GM19025 (cell line): ENCODE results near the gene FKBP10.
"Not testable (repeated sequence)": the region's sequence is repeated elsewhere in the genome, so short reads cannot be mapped to it uniquely, and the experiment has no call there.

ENCODE experiments used
- ATAC-seq: cut with Tn5 transposase; IDR thresholded peaks from one replicate; pipeline ENCODE4 v1.9.1; 2021; ENCODE audit warnings: mild to moderate bottlenecking, low read depth, moderate library complexity; ENCODE audit not compliant: unreplicated experiment

Gene FKBP10

DNA sequence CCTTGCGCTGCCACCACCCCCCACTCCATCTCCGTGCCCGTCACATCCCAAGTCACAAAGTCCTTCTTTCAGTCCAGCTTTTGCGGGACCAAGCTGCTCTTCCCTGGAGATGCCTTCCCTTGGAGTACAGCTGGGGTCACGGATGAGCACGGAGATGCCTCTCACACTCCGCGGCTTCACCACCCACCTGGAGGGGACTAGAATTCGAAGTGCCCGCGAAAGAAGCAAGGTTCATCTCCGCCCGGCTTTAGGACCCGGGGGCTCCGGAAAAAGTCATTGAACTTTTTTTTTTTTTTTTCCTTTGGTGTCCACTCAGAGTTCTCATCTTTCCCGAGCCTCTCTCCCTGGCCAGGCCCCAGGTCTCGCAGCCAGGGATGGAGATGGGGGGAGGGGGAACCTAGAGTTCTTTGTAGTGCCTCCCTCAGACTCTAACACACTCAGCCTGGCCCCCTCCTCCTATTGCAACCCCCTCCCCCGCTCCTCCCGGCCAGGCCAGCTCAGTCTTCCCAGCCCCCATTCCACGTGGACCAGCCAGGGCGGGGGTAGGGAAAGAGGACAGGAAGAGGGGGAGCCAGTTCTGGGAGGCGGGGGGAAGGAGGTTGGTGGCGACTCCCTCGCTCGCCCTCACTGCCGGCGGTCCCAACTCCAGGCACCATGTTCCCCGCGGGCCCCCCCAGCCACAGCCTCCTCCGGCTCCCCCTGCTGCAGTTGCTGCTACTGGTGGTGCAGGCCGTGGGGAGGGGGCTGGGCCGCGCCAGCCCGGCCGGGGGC, at the start of gene FKBP10:
TSS of gene FKBP10 (plus strand) at position 624 of the 771 bp plus-strand sequence. CDS start at position 655, 31 bp downstream.
- ATAC-seq, result no peak

DNA sequence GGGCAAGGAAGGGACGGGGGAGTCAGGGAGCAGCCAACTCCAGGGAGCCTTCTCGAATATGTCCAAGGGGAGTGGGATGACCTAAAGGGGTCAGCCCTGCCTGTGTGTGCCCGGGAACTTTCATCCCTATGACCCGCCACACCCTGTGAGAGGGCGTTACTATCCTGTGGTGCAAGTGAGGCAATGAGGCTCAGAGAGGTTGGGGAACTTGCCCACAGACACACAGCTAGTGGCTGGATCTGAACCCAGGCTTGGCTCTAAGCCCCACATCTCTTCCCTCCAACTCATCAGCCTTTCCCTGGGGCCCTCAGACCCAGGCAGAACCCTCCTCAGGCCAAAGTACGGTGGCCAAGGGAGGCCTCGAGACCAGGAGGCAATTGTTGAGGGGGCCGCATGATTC, 49.5 kb upstream of the FKBP10 start:
- no peak for ATAC-seq

DNA sequence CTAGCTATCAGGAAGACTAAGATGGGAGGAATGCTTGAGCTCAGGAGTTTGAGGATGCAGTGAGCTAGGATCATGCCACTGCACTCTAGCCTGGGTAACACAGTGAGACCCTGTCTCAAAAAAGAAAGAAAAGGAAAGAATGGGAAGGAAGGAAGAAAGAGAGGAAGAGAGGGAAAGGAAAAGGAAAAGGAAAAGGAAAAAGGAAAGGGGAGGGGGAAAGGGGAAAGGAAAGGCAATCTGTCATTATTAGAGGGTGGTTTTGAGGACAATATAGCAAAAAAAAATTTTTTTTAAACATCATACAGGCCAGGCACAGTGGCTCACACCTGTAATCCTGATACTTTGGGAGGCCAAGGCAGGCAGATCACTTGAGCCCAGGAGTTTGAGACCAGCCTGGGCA, 46.7 kb upstream of the FKBP10 start:
- no peak for ATAC-seq

GRCh38 chr17:41767324-41768042, 45.3 kb upstream of the FKBP10 start:
- ATAC-seq, result no peak

DNA sequence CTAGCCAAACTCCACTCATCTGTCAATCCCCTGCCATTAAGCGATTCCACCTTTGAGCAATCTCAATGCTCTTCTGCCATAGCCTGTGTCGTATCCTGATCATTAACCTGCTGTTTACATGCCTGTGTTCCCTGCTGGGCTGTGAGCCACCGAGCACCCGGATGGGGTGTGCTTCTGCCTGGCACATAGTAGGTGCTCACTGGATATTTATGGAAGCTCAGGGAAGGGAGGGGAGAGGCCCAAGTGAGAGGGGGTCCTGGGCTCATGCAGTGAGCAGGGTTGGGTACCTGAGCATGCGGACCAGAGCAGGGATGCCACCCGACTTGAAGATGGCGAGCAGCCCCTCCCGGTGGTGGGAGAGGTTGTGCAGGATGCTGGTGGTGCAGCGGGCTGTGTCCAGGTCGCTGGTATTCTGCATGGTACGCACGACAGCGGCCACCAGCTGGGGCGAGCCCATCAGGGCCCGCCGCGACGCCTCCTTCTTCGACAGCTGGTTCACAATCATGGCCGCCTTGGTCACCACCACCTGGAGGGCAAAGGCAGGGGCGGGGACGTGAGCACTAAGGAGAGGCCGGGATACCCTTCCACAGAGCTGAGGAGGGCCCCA, 44.0 kb upstream of the FKBP10 start:
- ATAC-seq, result no peak

DNA sequence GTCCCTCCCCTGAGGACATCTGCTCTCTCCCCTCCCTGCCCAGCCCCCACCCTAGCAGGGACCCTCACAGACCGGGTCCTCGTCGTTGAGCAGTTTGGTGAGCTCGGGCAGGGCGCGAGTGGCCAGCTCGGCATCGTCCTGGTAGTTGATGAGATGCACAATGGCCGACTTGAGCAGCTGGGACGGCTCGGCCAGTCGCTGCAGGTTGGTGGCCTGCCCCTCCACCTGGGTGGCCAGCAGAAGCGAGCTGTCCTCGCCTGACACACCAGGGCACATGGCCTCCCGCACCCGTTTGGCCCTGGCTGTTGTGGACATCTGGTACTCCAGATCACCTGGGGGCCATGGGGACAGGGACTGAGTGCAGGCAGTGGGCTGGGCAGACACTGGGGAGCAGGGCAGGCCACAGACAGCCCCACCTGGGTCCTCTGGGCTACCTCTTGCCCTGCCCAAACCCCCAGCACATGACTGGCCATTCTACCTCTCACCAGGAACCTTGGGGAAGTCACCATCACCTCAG, 43.4 kb upstream of the FKBP10 start:
- no peak for ATAC-seq

- no peak for ATAC-seq
Measured at GRCh38 chr17:41769985-41770384, 42.8 kb upstream of the FKBP10 start.

DNA sequence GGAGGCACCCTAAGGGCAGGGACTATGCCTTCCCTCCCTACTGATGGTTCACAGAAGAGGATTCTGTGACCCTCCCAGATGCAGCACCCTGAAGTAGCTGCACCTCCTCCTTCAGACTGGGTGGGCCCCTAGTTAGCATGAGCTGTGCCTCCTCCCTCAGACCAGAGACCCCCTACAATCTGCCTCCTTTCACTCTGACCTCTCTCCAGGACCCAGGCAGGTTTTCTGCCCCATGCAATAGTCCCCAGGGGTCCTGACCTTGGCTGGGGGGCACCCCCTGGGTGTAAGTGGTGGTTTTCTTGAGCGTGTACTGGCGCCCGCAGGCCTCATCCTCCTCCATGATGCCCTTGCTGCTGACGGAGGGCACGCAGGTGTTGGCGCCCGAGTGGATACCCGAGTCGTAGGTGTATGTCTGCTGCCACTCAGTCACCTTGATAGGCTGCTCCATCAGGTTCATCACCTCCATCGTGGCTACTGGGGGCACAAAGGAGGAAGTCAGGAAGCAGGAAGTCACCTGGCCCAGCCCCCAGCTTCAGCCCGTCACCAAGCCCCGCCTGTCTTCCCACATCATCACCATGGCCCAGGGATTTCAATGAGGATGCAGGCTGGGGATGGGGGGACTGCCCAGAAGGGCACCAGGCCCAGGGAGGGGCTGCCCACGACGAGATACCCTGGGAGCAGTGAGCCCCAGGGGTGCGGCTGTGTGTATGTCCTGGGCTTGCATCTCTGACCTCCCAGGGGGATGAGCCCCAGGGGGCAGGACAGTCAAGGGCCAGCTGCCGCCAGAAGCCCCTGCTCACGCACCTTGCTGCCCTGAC, 41.2 kb upstream of the FKBP10 start:
- no peak for ATAC-seq

- ATAC-seq, result no peak
Measured at GRCh38 chr17:41772218-41772585, 40.6 kb upstream of the FKBP10 start.

GRCh38 chr17:41772586-41773189, 40.1 kb upstream of the FKBP10 start:
- no peak for ATAC-seq

DNA sequence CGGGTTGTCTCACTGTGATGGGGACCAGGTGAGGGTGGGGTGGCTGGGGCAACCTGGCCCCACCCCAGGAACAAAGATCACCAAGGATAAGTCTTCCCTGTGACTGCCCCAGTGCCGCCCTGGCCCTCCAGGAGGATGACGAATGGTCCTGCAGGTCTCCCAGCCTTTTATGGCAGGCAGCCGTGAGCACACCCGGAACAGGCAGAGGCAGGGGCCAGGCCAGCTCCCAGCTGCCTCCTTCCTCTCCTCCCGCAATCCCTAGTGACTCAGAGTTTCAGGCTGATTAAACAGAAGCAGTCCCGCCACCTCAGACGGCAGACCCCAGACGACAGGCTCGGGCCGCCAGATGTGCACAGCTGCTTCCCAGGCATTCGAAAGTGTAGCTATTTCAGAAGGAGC, 39.6 kb upstream of the FKBP10 start:
- ATAC-seq, result no peak

- no peak for ATAC-seq
Measured at GRCh38 chr17:41773731-41774193, 39.0 kb upstream of the FKBP10 start.

GRCh38 chr17:41775394-41776226, 37.2 kb upstream of the FKBP10 start:
- ATAC-seq, result no peak

GRCh38 chr17:41776262-41776900, 36.4 kb upstream of the FKBP10 start:
- ATAC-seq, result not testable (repeated sequence)

DNA sequence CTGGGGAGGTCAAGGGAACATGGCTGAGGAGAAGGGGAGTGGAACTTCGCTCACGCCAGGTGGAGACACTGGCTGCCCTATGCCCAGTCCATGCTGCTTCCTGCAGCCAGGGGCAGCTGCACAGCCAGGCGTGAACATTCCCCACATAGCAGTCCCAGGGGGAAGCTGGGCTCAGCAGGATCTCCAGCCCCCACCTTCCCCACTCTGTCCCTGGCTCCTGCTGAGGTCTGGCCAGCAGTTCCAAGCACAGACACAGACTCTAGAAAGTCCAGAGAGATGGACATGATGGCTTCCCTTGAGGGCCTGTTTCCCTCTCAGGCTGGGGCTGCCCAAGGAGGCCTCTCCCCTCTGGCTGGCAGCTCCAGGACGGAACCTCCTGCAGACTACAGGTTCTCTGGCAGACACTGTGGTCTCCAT, 35.6 kb upstream of the FKBP10 start:
- ATAC-seq, result no peak

DNA sequence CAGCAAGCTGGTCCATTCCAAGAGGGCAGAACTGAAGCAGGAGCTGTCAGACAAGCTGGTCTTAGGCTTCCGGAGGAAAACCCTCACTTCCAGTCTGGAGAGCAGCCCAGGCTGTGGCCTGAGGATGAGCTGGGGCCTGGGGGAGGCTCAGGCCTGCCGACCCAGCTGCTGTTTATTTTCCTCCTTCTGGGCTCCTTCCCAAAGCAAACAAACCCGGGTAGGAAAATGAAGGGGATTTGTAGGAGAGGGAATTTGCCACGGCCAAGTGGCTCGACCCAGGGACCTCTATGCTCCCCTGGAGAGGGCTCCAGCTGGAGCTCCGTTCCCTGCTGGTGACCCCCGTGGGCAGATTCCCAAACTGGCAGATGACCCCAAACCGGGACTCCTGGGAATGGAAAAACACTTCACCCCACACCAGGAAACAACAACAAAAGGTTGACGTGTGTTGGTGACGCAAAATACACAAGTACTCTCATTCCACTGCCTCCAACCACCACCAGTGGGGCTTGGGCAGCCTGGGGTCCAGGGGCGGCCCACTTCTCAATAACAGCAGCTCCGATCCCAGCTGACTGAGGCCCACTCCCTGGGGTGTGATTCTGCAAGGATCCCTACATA, 35.1 kb upstream of the FKBP10 start:
- no peak for ATAC-seq

DNA sequence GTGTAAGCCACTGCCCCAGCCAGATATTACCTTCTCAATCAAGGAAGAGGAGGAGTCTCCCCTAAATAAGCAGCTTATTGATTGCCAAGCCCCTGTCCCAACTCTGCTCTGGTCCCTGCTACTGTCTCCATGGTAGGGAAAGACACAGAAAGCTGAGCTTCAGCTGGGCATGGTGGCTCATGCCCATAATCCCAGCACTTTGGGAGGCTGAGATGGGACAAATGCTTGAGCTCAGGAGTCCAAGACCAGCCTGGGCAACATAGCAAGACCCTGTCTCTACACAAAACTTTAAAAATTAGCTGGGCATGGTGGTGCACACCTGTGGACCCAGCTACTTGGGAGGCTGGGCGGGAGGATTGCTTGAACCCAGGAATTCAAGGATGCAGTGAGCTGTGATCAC, 32.9 kb upstream of the FKBP10 start:
- ATAC-seq, result no peak

DNA sequence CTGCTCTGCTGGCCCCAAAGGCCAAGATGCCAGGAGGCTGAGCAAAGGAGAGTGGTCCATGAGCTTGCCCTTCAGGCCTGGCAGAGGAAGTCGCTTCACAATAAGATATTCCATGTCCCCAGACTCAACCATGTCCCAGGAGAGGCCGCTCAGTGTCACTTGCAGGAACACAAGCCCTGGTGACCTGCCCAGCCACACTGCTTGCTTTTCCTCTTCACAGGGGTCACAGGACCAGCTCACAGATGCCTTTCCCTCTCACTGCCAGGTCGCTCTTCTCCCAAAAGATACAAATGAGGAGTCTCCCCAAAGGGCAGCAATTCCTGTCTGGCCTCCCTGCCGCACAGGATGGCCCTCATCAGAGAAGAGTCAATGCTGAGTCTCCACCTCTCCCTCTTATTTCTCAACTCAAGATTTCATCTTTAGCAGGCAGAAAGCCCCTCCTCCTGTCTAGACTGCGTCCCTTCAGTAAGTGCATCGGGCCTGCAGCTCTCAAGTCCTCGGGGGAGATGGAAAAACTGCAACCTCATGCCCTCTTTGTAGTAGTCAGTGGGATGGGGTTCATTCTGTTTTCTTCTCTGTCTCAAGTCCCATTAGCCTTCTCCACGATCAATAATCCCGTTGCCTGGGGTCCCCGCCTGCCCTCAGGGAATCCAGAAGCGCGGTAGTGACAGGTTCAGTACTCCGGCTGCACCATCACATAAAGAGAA, 31.2 kb upstream of the FKBP10 start:
- ATAC-seq, result no peak
